GM20431 (cell line): ENCODE data around the gene DACT2.
"Not testable (repeated sequence)": the region's sequence is repeated elsewhere in the genome, so short reads cannot be mapped to it uniquely, and the experiment has no call there.

Experiments
- in situ Hi-C: fragments of 300-500 bp; cut with MseI, MboI; formaldehyde crosslinking; loops from one replicate; pipeline ENCODE4 v1.15.0; 2020; ENCODE audit warnings: low sequenced_read_pairs; ENCODE audit not compliant: unreplicated experiment

Gene DACT2

DNA sequence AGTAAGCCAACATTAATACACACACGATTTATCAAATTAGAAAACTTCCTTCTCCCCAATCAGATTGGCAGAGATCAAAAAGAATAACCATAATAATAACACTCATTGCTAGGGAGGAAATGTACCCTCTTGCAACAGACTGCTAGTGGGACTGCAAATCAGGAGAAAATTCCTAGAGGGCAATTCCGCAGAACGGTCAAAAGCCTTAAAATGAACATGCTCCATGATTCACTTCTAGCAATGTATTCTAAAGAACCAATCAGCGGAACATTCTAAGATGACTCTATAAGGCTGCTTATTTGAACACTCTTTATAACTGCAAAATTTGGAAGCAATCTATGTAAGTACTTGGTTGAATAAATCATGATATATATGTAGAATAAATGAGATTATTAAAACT is 8.5 kb upstream of the DACT2 start:
- in situ Hi-C loops: no loop called here

GRCh38 chr6:168326294-168327261 is 7.0 kb upstream of the DACT2 start:
- in situ Hi-C loops: no loop called here

GRCh38 chr6:168322966-168323365 is 3.4 kb upstream of the DACT2 start:
- in situ Hi-C loops: no loop called here

DNA sequence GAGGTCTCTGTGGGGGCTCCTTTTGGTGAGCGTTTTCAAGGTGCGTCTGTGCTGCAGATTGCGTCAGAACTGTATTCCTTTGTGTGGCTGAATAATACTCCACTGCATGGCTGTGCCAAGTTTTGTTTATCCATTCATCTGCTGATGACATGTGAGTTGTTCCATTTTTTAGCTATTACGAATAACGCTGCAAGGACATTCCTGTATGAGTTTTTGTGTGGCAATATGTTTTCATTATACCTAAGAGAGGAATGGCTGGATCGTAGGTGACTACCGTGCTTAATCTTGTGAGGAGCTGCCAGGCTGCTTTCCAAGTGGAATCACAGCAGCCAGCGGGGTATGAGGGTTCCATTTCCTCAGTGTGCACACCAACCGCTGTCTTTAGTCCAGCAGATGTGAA is 1.1 kb upstream of the DACT2 start:
- in situ Hi-C loops: no loop called here

- in situ Hi-C loops: no loop called here
Measured at GRCh38 chr6:168318579-168319278, 848 bp downstream of the DACT2 start.

DNA sequence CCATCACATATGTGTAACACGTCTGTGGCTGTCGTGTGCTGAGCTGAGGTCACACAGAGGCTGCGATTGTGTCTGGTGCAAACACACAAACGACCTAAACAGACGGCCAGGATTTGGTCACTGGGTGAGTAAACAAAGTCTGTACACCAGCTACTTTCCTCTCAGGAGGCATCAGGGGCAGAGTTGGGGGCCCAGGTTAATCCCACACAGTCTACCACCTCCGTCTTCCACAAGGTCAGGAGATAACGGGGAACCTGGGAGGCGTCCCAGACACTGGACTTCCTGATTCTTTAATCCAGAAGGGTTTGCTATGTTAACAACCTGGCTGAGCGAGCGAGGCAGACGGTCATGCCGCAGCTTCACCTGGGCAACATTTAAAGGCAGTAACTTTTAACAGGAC is 1.5 kb downstream of the DACT2 start:
- in situ Hi-C loops: no loop called here

DNA sequence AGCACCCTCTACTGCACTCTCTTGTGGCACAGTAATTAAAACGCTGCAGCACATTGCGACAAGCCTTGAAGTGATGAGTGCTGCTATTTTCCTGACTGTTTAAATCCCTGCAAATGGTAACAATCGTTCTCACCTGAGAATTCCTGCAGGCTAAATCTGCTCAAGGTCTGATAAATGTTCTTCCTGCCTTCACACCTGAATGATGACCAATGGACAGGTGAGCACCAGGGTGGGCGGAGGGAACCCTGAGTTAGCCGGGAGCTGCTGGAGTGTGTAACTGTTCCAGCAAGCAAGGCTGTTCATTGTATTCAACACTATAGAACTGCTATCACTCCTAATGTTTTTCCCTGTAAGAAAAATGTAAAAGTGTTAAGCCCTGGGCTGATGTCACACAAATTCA is 4.0 kb downstream of the DACT2 start:
- in situ Hi-C loops: no loop called here

GRCh38 chr6:168314948-168315347 is 4.6 kb downstream of the DACT2 start:
- in situ Hi-C loops: no loop called here

- in situ Hi-C loops: no loop called here
Measured at GRCh38 chr6:168314021-168314420, 5.6 kb downstream of the DACT2 start.

DNA sequence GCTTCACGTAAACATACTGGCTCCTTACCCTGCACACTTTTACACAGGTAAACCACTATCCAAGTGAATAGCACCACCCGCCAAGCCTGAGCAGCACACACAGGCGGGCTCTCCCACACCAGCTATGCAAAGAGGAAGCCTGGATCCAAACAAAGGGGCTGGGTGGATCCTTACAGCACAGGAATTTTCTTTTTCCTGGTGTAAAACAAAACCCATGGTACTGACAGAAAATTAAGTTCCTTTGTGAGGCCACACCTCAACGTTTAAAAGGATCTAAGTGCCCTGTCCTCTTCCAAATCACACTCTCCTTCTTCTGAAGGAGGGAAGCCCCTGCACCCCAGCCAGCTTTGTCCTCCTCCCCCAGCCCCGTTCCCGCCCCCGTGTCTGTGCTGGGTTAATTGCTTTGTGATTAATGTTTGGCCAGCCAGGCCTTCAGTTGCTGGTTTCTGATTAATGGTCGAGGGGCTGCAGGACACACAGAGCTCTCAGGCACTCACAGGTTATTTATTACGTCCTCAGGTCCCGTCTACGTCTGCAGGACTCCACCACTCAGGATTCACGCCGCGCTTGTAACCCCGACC is 6.1 kb downstream of the DACT2 start:
- in situ Hi-C loops: no loop called here

DNA sequence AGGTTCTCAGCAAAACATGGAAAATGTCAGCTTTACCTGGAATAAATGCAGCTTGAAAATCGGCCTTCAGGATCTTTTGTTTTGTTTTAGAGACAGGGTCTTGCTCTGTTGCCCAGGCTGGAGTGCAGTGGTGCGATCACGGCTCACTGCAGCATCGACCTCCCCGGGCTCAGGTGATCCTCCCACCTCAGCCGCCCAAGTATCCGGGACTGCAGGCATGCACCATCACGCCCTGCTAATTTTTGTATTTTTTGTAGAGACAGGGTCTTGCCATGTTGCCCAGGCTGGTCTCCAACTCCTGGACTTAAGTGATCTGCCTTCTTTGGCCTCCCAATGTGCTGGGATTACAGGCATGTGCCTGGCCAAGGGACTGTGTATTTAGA is 7.5 kb downstream of the DACT2 start:
- in situ Hi-C loops: not testable (repeated sequence)

GRCh38 chr6:168311410-168312124 is 8.0 kb downstream of the DACT2 start:
- in situ Hi-C loops: no loop called here

- in situ Hi-C loops: no loop called here
Measured at GRCh38 chr6:168310945-168311344, 8.6 kb downstream of the DACT2 start.

DNA sequence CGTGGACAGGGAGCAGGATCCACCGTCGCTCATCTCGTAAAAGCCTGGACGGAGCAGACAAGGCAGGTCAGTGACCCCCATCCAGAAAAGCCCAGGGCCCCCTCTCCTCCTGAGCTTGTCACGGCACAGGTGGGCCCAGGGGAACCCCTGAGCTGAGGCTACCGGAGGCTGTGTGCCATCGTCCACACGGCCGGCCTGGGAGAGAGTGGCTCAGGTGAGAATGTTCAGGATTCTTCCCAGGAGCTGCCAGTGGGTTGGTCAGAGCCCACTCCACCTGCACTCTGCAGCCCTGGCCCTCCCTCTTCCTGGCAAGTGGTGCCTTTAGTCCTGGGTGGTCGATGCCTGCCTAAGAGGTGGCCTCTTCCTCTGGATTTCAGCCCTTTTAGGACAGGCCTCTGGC is 9.2 kb downstream of the DACT2 start:
- in situ Hi-C loops: no loop called here

- in situ Hi-C loops: no loop called here
Measured at GRCh38 chr6:168309997-168310396, 9.6 kb downstream of the DACT2 start.

DNA sequence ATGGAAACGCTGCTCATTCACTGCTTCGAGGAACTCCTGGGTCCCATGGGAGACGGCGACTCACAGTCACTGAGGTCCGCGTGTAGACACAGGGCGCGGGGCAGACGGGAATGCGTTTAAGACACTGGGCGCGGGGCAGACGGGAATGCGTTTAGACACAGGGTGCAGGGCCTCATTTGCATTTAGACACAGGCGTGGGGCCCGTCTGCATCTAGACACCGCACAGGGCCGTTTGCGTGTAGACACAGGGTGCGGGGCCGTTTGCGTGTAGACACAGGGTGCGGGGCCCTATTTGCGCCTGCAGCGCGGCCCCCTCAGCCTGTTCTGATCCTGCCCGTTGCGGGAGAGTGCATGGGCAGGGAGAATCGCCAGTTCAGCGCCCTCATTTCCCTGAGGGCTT is 10.4 kb downstream of the DACT2 start:
- in situ Hi-C loops: no loop called here

DNA sequence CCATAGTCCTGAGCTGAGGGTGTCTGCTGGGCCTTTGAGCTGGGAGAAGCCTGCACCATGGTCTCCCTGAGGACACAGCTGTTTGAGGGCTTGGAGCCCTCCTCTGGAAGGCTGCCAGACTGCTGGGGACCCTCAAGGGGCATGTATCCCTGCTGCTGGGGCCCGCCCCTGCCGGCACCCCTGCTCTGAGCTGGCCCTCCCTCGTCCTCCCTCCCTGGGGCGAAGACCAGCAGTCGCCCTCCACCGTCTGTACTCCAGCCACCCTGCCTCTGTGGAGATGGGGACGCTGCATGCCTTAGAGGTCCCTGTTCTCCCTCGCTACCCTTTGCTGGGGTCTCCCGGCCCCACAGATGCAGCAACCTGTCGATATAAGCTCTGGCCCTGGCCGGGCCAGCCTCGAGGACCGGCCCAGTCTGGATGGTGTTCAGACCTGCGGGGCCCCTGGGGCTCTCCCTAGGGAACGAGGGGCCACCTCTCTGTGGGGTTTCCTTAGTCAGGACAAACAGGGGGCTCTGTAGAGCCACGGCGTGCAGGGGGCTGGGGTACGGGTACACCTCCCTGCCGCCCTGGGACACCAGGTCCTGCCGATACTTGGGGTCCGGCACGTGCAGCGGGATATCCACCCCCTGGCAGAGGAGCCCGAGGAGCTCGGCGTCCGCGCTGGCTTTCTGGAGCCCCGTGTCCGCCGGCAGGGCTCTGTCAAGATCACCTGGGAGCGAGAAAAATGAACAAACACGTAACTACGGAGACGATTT is 11.0 kb downstream of the DACT2 start:
- in situ Hi-C loops: no loop called here

GRCh38 chr6:168307695-168308021 is 11.9 kb downstream of the DACT2 start:
- in situ Hi-C loops: no loop called here

GRCh38 chr6:168307015-168307694 is 12.4 kb downstream of the DACT2 start:
- in situ Hi-C loops: no loop called here
